Stimulated activated CD4-positive, alpha-beta T cell treated with anti-CD3 and anti-CD28 coated beads, TNF-alpha, amount 100 ng/mL, for 1 hour (primary cell): ENCODE results near the gene LBH.

Experiments used
- DNase-seq, 3 donors: peaks; one replicate each; pipeline ENCODE4 v3.0.0-alpha.2; 2020; ENCODE audit warnings: low read depth in 3 of 3, low spot score in 1 of 3

LBH gene

GRCh38 chr2:30300456-30301221 lies 69.3 kb downstream of the LBH start:
- no peak for DNase-seq

GRCh38 chr2:30301551-30301950 lies 70.2 kb downstream of the LBH start:
- no peak for DNase-seq

- DNase-seq = no peak
Observed at GRCh38 chr2:30302566-30302965, 71.2 kb downstream of the LBH start.

GRCh38 chr2:30303095-30303494 lies 71.8 kb downstream of the LBH start:
- DNase-seq = no peak

GRCh38 chr2:30305235-30305634 lies 73.9 kb downstream of the LBH start:
- no peak for DNase-seq

GRCh38 chr2:30306522-30306921 lies 75.2 kb downstream of the LBH start:
- no peak for DNase-seq

- no peak for DNase-seq
Observed at GRCh38 chr2:30308280-30308679, 76.9 kb downstream of the LBH start.
